Measurements from ENCODE around the gene CACUL1. TPM values are rescaled to one million over a fixed set of nuclear protein-coding genes. Genes with fewer than 3 reads are reported as not detected.

Gene CACUL1
- total RNA-seq, 1 experiment from 2014 or later, result 38.5 TPM

DNA sequence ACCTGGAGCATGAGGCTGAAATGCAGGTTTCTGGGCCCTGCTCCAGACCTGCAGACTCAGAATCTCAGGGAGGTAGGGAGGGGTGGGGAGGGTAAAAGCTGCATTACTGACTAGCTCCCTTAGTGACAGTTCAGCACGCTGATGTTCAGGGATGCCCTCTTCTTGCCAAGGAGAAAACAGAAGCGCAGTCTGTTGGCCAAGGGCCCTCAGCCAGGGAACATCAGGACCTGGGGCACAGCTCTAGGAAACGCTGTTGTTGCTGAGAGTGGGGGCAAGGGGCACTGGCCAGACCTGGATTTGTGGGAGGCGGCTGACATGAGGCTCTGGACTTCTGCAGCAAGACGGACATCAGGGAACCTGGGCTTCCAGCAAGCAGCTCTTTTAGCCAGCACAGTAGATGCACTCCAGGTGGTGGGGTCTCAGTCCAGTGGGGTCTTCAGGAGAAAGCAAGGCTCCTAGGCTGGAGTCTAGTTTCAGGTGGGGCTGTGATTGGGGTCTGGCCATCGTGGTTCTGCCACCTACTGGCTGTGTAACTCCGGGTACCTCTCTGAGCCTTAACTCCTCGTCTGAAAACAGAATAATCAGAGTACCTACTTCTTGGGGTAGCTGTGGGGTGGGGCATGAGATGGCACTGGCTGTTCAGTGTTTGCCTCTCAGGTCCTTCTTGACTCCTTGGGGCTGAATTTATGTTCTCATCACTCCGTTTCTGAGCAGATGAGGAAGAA, 86.4 kb downstream of the CACUL1 start:
- Mint-ChIP-seq H3K4me3 (no peak overlapping the region), H3K36me3 (ENCODE audit: insufficient read depth in 1 of 3, low read depth in 3 of 3) (no peaks in the 10 kb centered on the region), H3K9me3 (no peaks in the 10 kb centered on the region; a peak in 1 of 5 replicates), H3K27me3 (ENCODE audit: low read depth) (peaks cover 2% of the 10 kb centered on the region; the same call in 1 of the 2 replicates), H3K27ac (no peak overlapping the region), H3K4me1 (peaks cover 5 to 19% of the 10 kb centered on the region in 2 experiments)
- no peak overlapping the region for H3K9ac ChIP-seq (ENCODE audit: extremely low read depth, insufficient read length, low read length)
- no peak overlapping the region for H4K5ac ChIP-seq (ENCODE audit: insufficient read length, low read depth, low read length)
- no peak overlapping the region for H2AK5ac ChIP-seq (ENCODE audit: insufficient read length, low read length)
- H3K9me3 ChIP-seq (ENCODE audit: control insufficient read depth, low read depth, low read length), result no peaks in the 10 kb centered on the region
- no peak overlapping the region for H4K91ac ChIP-seq (ENCODE audit: insufficient read length, low read depth, low read length)
- no peak overlapping the region for H2BK15ac ChIP-seq (ENCODE audit: low read depth, low read length)
- TF ChIP-seq, protein P1, sequence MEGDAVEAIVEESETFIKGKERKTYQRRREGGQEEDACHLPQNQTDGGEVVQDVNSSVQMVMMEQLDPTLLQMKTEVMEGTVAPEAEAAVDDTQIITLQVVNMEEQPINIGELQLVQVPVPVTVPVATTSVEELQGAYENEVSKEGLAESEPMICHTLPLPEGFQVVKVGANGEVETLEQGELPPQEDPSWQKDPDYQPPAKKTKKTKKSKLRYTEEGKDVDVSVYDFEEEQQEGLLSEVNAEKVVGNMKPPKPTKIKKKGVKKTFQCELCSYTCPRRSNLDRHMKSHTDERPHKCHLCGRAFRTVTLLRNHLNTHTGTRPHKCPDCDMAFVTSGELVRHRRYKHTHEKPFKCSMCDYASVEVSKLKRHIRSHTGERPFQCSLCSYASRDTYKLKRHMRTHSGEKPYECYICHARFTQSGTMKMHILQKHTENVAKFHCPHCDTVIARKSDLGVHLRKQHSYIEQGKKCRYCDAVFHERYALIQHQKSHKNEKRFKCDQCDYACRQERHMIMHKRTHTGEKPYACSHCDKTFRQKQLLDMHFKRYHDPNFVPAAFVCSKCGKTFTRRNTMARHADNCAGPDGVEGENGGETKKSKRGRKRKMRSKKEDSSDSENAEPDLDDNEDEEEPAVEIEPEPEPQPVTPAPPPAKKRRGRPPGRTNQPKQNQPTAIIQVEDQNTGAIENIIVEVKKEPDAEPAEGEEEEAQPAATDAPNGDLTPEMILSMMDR (conservative IDR thresholded peaks at IDR 0.05), result peak; percentile 51; the same call in 2 of the 3 replicates
- H3K27me3 ChIP-seq (ENCODE audit: insufficient read depth, low read length), result no peaks in the 10 kb centered on the region
- H3K27ac ChIP-seq (ENCODE audit: insufficient read length, low read depth, low read length), result no peak overlapping the region
- no peaks in the 10 kb centered on the region for H3K23me2 ChIP-seq (ENCODE audit: insufficient read length, low read depth, low read length, poor library complexity, severe bottlenecking)
- no CpG with 5 or more reads among the region's 9 CpGs for WGBS (ENCODE audit: extremely low coverage, insufficient read length, low lambda C conversion rate)
- H2BK120ac ChIP-seq (ENCODE audit: low read depth, low read length, poor library complexity, severe bottlenecking), result no peak overlapping the region
- no peak overlapping the region for H2BK12ac ChIP-seq (ENCODE audit: insufficient read length, low read depth, low read length)
- H3K14ac ChIP-seq (ENCODE audit: insufficient read depth, low read length), result no peak overlapping the region
- H3T11ph ChIP-seq (ENCODE audit: low read length), result no peak overlapping the region
- H3K4me1 ChIP-seq (ENCODE audit: insufficient read depth, low read length), result no peaks in the 10 kb centered on the region
- H2BK5ac ChIP-seq (ENCODE audit: insufficient read length, low read length), result no peak overlapping the region
- H3K4ac ChIP-seq (ENCODE audit: low read depth, low read length), result no peak overlapping the region
- no peak overlapping the region for H3K18ac ChIP-seq (ENCODE audit: insufficient read length, low read depth, low read length)
- H4K8ac ChIP-seq (replicated peaks; ENCODE audit: insufficient read length, low read depth, low read length), result no peak overlapping the region
- H2AFZ ChIP-seq (ENCODE audit: low read length), result no peak overlapping the region
- H4K20me1 ChIP-seq (ENCODE audit: control insufficient read depth, insufficient read depth, insufficient read length), result no peaks in the 10 kb centered on the region
- no peak for DNase-seq
- no peaks in the 10 kb centered on the region for H3K79me2 ChIP-seq (ENCODE audit: insufficient read depth, low read length)
- H3K56ac ChIP-seq (ENCODE audit: insufficient read length, low read depth, low read length), result no peak overlapping the region
- H3K4me2 ChIP-seq (ENCODE audit: insufficient read depth, insufficient read length, low read length), result no peak overlapping the region
- no peak overlapping the region for H3K23ac ChIP-seq (ENCODE audit: insufficient read length, low read depth, low read length)
- no peaks in the 10 kb centered on the region for H3K79me1 ChIP-seq (ENCODE audit: insufficient read depth, low read depth, low read length, poor library complexity, severe bottlenecking)
- H2BK20ac ChIP-seq (ENCODE audit: low read depth, low read length, poor library complexity, severe bottlenecking), result no peak overlapping the region

Data from H9 (cell line).